Gastrocnemius medialis (tissue), 4 donors: ENCODE data around the gene PDGFD. TPM values are rescaled to one million over a fixed set of nuclear protein-coding genes. Genes with fewer than 3 reads are reported as not detected.

Source experiments
- ATAC-seq, 2 donors: fragments of 150-250 bp; one replicate each; pipeline ENCODE4 v1.9.1; 2016
- DNase-seq, 2 donors: peaks; one replicate each; pipeline ENCODE4 v3.0.0-alpha.2; 2019
- H3K27ac ChIP-seq, 4 donors: fragments of 200-600 bp; sonication (generic); 1 replicate in 1 of 4; 2 replicates in 3 of 4; pipeline ENCODE4 v1.5.1; 2016 to 2018; ENCODE audit warnings: mild to moderate bottlenecking in 2 of 4, moderate library complexity in 1 of 4
- H3K27me3 ChIP-seq, 3 donors: fragments of 200-600 bp; sonication (generic) in 2 of 3; 1 replicate in 1 of 3; 2 replicates in 2 of 3; pipeline versions ENCODE4 v1.5.1 to v1.6.0; 2016 to 2019; ENCODE audit warnings: mild to moderate bottlenecking in 1 of 3, moderate library complexity in 1 of 3
- H3K36me3 ChIP-seq, 2 donors: fragments of 200-600 bp; sonication (generic) in 1 of 2; one replicate each; pipeline ENCODE4 v1.5.1; 2017 to 2018
- H3K4me1 ChIP-seq, 2 donors: fragments of 200-600 bp; sonication (generic) in 1 of 2; one replicate each; pipeline ENCODE4 v1.5.1; 2016 to 2017; ENCODE audit warnings: mild to moderate bottlenecking in 2 of 2
- H3K4me3 ChIP-seq, 4 donors: fragments of 200-600 bp; sonication (generic) in 3 of 4; 1 replicate in 1 of 4; 2 replicates in 3 of 4; pipeline ENCODE4 v1.5.1; 2016 to 2019; ENCODE audit warnings: mild to moderate bottlenecking in 2 of 4
- H3K9me3 ChIP-seq, 3 donors: fragments of 200-600 bp; sonication (generic) in 2 of 3; 1 replicate in 1 of 3; 2 replicates in 2 of 3; pipeline ENCODE4 v1.5.1; 2016 to 2019
- CTCF ChIP-seq, 5 experiments: fragments of 450-650 bp in 3 of 5; fragments of 200-600 bp in 2 of 5; sonication (generic) in 2 of 5; IDR thresholded peaks in 4 of 5; conservative IDR thresholded peaks in 1 of 5; 1 replicate in 4 of 5; 2 replicates in 1 of 5; pipeline ENCODE4 v1.5.1; 2016 to 2019; ENCODE audit warnings: antibody characterized with exemption in 5 of 5, mild to moderate bottlenecking in 3 of 5, moderate library complexity in 3 of 5
- POLR2A ChIP-seq, 2 donors: fragments of 450-650 bp; IDR thresholded peaks; one replicate each; pipeline ENCODE4 v1.6.1; 2017; ENCODE audit warnings: antibody characterized with exemption in 2 of 2, mild to moderate bottlenecking in 2 of 2, moderate library complexity in 2 of 2
- in situ Hi-C, 4 donors: fragments of 200-750 bp; cut with MboI; loops; one replicate each; pipeline versions ENCODE4 v1.15.0 to v1.8.0; 2017; ENCODE audit warnings: low sequenced_read_pairs in 4 of 4
- intact Hi-C: fragments of 100-400 bp; cut with DNase I; formaldehyde crosslinking; loops from one replicate; pipeline ENCODE4 v1.15.1; 2023; ENCODE audit warnings: low total_unique reads
- total RNA-seq, 4 donors: library from RNA; depleted of rRNA; stranded (reverse); fragments of >200 nt; gene quantifications; one replicate each; pipeline versions ENCODE4 v1.1.0 to v1.2.3, GENCODE V29; 2016

The PDGFD gene
- total RNA-seq, 4 donors from 2014 or later = 2.2 to 4.0 (median 2.9) TPM

- Histone ChIP-seq H3K27ac (no peak overlapping the region), H3K36me3 (no peaks in the 10 kb centered on the region), H3K4me3 (no peak overlapping the region), H3K4me1 (no peaks in the 10 kb centered on the region), H3K27me3 (no peaks in the 10 kb centered on the region), H3K9me3 (no peaks in the 10 kb centered on the region)
- intact Hi-C loops = no loop called here
- TF ChIP-seq POLR2A (IDR thresholded peaks at IDR 0.05) (no peak), CTCF (IDR thresholded peaks at IDR 0.05 in 4 of 5, conservative IDR thresholded peaks at IDR 0.05 in 1 of 5) (no peak)
- in situ Hi-C loops = no loop called here
- no peak for DNase-seq
- no peak for ATAC-seq
These were observed 266.6 kb downstream of the PDGFD start for GRCh38 chr11:103897160-103897936.

DNA sequence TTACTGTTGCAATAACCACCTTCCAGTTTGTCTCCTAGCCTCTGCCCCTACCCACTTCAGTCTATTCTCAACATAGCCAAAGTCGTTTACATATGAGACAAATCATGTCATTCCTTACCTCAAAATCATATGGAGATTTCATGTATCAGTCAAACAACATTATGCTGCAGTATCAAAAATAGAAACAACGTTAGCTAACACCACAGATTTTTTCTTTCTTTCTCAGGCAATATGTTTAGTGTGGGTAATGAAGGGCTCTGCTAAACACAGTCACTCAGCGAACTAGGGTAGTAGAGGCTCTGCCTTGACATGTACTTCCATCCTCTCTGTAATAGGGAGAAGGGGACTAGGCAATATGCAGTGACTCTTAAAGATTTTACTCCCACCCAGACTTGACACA lies 268.8 kb downstream of the PDGFD start:
- no peak for ATAC-seq
- in situ Hi-C loops (no loop called here), intact Hi-C loops (no loop called here)

GRCh38 chr11:103894673-103895072 lies 269.3 kb downstream of the PDGFD start:
- in situ Hi-C loops = no loop called here
- no peak for DNase-seq
- Histone ChIP-seq H3K4me1 (no peaks in the 10 kb centered on the region), H3K36me3 (no peaks in the 10 kb centered on the region), H3K27ac (no peak overlapping the region), H3K4me3 (no peak overlapping the region), H3K9me3 (no peaks in the 10 kb centered on the region), H3K27me3 (no peaks in the 10 kb centered on the region)
- intact Hi-C loops = no loop called here
- no peak for ATAC-seq
- TF ChIP-seq POLR2A (IDR thresholded peaks at IDR 0.05) (no peak), CTCF (IDR thresholded peaks at IDR 0.05 in 4 of 5, conservative IDR thresholded peaks at IDR 0.05 in 1 of 5) (no peak)

More for the DNA sequence above, 268.8 kb downstream of the PDGFD start:
- H3K4me1 ChIP-seq = no peaks in the 10 kb centered on the region
- no peak for DNase-seq
- no peaks in the 10 kb centered on the region for H3K27me3 ChIP-seq
- no peaks in the 10 kb centered on the region for H3K9me3 ChIP-seq
- no peak overlapping the region for H3K27ac ChIP-seq
- no peaks in the 10 kb centered on the region for H3K36me3 ChIP-seq
- H3K4me3 ChIP-seq = no peak overlapping the region
- TF ChIP-seq CTCF (IDR thresholded peaks at IDR 0.05 in 4 of 5, conservative IDR thresholded peaks at IDR 0.05 in 1 of 5) = no peak
- no peak for TF ChIP-seq POLR2A (IDR thresholded peaks at IDR 0.05)

DNA sequence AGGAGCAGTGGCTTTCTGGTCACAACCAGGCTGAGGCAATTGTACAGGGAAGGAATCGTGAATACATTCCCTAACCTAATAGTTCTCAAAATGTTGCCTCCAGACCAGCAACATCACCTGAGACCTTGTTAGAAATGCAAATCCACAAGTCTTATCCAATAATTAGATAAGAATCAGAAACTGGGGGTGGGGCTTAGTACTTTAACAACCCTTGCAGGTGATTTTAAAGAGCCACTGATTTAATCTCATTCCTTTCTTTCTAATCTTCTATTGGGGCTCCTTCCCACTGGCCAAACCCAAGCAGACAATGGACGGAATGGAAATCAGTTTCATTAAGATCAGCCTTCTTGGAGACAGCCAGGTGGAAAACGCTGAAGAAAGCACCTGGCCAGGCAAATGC lies 269.9 kb downstream of the PDGFD start:
- Histone ChIP-seq H3K27ac (no peak overlapping the region), H3K9me3 (no peaks in the 10 kb centered on the region), H3K4me3 (no peak overlapping the region), H3K36me3 (no peaks in the 10 kb centered on the region), H3K27me3 (no peaks in the 10 kb centered on the region), H3K4me1 (no peaks in the 10 kb centered on the region)
- TF ChIP-seq CTCF (IDR thresholded peaks at IDR 0.05 in 4 of 5, conservative IDR thresholded peaks at IDR 0.05 in 1 of 5) (no peak), POLR2A (IDR thresholded peaks at IDR 0.05) (no peak)
- ATAC-seq (no peak), DNase-seq (no peak)
- intact Hi-C loops = no loop called here
- in situ Hi-C loops = no loop called here

DNA sequence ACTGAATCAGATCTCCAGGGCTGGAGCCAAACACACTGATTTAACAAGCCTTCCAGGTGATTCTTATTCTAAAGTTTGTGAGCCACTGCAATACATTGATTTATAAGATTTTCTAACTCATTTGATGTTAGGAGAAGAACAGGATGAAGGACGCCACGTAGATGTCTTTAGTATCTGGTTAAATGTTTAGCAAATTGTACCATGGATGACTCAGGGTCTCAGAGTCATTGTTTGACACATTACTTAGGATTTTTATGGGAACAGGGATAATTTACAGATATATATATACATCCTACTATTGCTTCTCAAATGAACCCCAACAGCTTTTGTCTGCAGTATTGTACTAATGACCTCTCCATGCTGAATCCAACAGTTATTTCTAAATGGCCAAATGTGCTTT lies 270.6 kb downstream of the PDGFD start:
- Histone ChIP-seq H3K4me1 (no peaks in the 10 kb centered on the region), H3K27ac (no peak overlapping the region), H3K9me3 (no peaks in the 10 kb centered on the region), H3K36me3 (no peaks in the 10 kb centered on the region), H3K4me3 (no peak overlapping the region), H3K27me3 (no peaks in the 10 kb centered on the region)
- in situ Hi-C loops (no loop called here), intact Hi-C loops (no loop called here)
- no peak for TF ChIP-seq CTCF (IDR thresholded peaks at IDR 0.05 in 4 of 5, conservative IDR thresholded peaks at IDR 0.05 in 1 of 5)
- TF ChIP-seq POLR2A (IDR thresholded peaks at IDR 0.05) = no peak
- no peak for DNase-seq
- no peak for ATAC-seq
